Measurements from ENCODE around the gene KCNK1.

Gene KCNK1

DNA sequence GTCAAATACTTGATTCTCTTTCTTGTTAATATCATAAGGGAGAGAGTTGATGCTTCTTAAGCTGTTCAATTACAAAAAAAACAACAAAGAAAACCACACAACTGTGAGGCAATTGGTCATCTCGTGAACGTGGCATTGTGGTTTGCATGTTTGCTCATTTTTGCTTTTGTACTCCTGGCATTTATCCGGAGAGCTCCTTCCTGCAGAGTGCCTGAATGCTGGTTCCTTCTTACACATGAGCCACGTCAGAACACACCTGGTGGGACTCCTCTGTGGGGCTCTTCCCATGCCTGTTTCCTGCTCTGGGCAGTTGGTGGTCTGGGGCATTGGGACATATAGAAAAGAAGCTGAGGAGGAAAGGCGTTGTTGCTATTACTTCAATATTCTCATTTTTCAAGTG, 25.7 kb downstream of the KCNK1 start:
- TF ChIP-seq MYC (IDR thresholded peaks at IDR 0.05; ENCODE audit: low read depth, low read length) (no peak), POLR2A (IDR thresholded peaks at IDR 0.05; ENCODE audit: extremely low read depth, insufficient read length) (no peak)
- TF ChIP-seq, protein P1, sequence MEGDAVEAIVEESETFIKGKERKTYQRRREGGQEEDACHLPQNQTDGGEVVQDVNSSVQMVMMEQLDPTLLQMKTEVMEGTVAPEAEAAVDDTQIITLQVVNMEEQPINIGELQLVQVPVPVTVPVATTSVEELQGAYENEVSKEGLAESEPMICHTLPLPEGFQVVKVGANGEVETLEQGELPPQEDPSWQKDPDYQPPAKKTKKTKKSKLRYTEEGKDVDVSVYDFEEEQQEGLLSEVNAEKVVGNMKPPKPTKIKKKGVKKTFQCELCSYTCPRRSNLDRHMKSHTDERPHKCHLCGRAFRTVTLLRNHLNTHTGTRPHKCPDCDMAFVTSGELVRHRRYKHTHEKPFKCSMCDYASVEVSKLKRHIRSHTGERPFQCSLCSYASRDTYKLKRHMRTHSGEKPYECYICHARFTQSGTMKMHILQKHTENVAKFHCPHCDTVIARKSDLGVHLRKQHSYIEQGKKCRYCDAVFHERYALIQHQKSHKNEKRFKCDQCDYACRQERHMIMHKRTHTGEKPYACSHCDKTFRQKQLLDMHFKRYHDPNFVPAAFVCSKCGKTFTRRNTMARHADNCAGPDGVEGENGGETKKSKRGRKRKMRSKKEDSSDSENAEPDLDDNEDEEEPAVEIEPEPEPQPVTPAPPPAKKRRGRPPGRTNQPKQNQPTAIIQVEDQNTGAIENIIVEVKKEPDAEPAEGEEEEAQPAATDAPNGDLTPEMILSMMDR (IDR thresholded peaks at IDR 0.05; ENCODE audit: low read depth, low read length), result no peak
- TF ChIP-seq, protein P2, sequence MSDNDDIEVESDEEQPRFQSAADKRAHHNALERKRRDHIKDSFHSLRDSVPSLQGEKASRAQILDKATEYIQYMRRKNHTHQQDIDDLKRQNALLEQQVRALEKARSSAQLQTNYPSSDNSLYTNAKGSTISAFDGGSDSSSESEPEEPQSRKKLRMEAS (IDR thresholded peaks at IDR 0.05; ENCODE audit: low read depth, low read length), result no peak
- DNase-seq (ENCODE audit: low read depth), result no peak
- no peak overlapping the region for H3K4me3 ChIP-seq (ENCODE audit: low read depth, low read length)

DNA sequence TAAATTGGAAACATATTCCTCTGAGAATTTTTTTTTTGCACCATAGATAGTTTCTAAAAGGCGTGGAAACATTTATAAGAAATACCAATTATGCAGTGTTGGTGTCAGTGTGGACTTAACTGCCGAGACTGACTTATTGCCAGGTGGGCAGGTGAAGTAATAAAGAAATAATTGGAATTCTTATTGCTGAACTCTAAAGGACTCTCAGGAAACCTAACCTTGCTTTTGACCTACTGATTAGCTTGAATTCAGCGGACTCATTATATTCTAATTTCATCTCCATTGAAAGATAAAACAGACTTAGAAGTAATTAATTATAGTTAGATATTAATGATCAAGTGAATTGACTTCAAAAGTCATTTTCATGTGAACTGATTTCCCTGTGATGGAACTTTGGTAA, 26.3 kb downstream of the KCNK1 start:
- no peak for DNase-seq (ENCODE audit: low read depth)
- no peak for TF ChIP-seq MYC (IDR thresholded peaks at IDR 0.05; ENCODE audit: low read depth, low read length)
- H3K4me3 ChIP-seq (ENCODE audit: low read depth, low read length), result no peak overlapping the region

DNA sequence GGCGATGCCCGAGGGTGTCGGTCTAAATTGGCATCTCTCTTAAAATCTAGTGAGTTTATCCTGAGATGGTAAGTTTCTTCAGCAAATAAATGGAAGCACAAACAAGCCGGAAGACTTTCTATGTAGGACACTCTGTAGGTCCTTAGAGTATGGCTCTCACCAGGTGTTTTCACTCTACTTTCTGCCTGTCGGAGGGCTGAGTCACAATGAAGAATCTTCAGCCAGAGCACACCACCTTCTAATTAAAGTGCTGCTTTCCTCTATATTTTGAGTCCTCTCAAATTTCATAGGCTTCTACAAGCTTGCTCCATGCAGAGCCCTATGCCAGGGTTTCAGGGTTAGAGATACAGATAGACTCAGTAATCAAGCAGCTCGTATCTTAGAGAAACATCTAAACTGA, 27.1 kb downstream of the KCNK1 start:
- DNase-seq (ENCODE audit: low read depth), result no peak
- H3K4me3 ChIP-seq (ENCODE audit: low read depth, low read length), result no peak overlapping the region
- TF ChIP-seq MYC (IDR thresholded peaks at IDR 0.05; ENCODE audit: low read depth, low read length), result no peak
- TF ChIP-seq, protein P2 (IDR thresholded peaks at IDR 0.05; ENCODE audit: low read depth, low read length), result no peak
- TF ChIP-seq POLR2A (IDR thresholded peaks at IDR 0.05; ENCODE audit: extremely low read depth, insufficient read length), result no peak
- TF ChIP-seq, protein P1 (IDR thresholded peaks at IDR 0.05; ENCODE audit: low read depth, low read length), result no peak

DNA sequence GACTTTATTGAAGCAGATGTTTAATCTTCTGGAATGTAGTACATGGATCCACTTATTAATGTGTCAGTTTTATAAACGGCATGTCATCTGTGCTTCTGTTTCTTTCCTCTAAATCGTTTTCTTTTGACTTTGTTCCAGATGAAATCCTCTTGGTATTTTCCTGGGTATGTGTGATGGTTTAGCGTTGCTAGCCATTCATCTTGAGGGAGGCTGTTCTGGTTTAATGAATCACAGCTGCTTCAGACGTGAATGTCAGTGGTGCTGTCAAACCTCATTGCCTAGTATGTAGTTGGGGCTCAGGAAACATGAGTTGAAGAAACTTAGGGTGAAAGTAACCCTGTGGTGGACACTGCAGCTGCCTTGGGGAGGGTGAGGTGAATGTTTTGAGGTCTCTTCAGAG, 33.2 kb downstream of the KCNK1 start:
- no peak overlapping the region for H3K4me3 ChIP-seq (ENCODE audit: low read depth, low read length)
- TF ChIP-seq MYC (IDR thresholded peaks at IDR 0.05; ENCODE audit: low read depth, low read length), result no peak
- TF ChIP-seq, protein P1 (IDR thresholded peaks at IDR 0.05; ENCODE audit: low read depth, low read length), result no peak
- TF ChIP-seq POLR2A (IDR thresholded peaks at IDR 0.05; ENCODE audit: extremely low read depth, insufficient read length), result no peak
- TF ChIP-seq, protein P2 (IDR thresholded peaks at IDR 0.05; ENCODE audit: low read depth, low read length), result no peak
- no peak for DNase-seq (ENCODE audit: low read depth)

DNA sequence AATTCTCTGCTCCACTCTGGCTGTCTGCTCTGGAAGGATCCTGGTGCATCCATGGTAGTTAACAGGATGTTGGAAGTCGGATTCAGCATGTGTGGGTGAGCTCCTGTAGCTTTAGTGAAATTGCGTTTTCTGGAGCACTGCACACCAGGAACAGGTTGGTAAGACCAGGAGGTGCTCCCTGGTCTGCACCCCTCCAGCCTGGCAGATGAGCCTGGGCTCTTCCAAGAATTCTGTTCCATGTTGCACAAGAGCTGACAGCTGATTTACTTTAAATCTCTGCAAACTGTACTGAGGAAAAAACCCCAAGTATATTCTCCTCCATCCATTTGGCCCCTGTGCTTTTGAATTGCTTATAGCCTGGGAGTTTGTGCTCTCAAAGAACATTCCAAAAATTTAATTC, 33.7 kb downstream of the KCNK1 start:
- DNase-seq (ENCODE audit: low read depth), result no peak
- no peak for TF ChIP-seq POLR2A (IDR thresholded peaks at IDR 0.05; ENCODE audit: extremely low read depth, insufficient read length)
- H3K4me3 ChIP-seq (ENCODE audit: low read depth, low read length), result no peak overlapping the region

DNA sequence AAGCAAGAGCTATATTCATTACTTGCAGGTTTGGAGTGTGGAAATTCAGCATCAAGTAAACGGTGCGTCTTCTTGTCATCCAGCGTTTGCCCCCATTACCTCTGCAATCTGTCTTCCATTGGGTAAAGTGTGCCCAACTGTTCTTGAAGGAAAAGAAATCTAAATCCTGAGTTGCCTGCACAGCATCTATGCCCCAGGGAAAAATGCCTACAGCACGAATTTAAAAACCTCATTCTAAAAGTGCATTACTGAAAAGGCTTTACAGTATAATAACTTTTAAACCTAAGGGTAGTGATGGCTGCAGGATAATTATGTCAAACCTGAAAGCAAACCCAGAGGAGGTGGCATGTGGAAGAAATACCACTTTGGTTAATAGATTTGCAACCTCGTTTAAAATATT, 37.2 kb downstream of the KCNK1 start:
- no peak for DNase-seq (ENCODE audit: low read depth)
- TF ChIP-seq MYC (IDR thresholded peaks at IDR 0.05; ENCODE audit: low read depth, low read length) (no peak), POLR2A (IDR thresholded peaks at IDR 0.05; ENCODE audit: extremely low read depth, insufficient read length) (no peak)
- TF ChIP-seq, protein P2 (IDR thresholded peaks at IDR 0.05; ENCODE audit: low read depth, low read length), result no peak
- TF ChIP-seq, protein P1 (IDR thresholded peaks at IDR 0.05; ENCODE audit: low read depth, low read length), result no peak
- H3K4me3 ChIP-seq (ENCODE audit: low read depth, low read length), result no peak overlapping the region

DNA sequence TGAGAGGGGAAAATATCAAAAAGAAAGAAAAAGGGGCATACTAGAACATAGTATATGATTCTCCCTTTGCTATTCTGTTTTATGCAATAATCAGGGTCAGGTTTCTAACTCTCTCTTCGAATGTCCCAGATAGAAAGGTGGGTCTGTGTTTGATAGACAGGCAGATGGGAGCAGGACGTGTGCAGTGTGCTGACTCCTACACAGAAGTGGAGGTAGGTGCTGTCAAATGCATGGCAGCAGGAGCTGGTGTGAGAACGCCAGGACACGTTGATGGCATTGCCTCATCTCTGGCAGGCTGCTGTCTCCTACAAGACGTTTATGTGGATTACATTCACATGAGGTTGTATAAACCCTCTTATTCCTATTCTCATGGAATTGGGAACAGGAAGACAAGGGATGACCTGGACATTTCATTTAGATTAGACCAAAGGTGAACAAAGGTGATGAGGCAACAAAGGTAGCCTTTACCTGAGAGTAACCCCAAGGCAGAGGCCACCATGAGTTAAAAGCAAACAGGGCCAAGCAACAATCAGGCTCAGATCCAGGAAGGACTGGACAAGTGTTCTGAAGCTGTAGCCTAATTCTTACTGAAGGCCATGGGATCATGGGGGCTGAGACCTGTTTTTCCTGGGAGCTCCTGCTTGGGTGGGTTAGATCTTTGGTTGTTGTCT, 37.8 kb downstream of the KCNK1 start:
- H3K4me3 ChIP-seq (ENCODE audit: low read depth, low read length), result no peak overlapping the region
- TF ChIP-seq, protein P1 (IDR thresholded peaks at IDR 0.05; ENCODE audit: low read depth, low read length), result no peak
- TF ChIP-seq MYC (IDR thresholded peaks at IDR 0.05; ENCODE audit: low read depth, low read length), result no peak
- no peak for TF ChIP-seq POLR2A (IDR thresholded peaks at IDR 0.05; ENCODE audit: extremely low read depth, insufficient read length)
- TF ChIP-seq, protein P2 (IDR thresholded peaks at IDR 0.05; ENCODE audit: low read depth, low read length), result no peak
- DNase-seq (ENCODE audit: low read depth), result no peak
